IMR-90 (cell line): ENCODE measurements around the gene GMNN.
"Not testable (repeated sequence)": the region's sequence is repeated elsewhere in the genome, so short reads cannot be mapped to it uniquely, and the experiment has no call there.

ENCODE experiments used
- BHLHE40 ChIP-seq: fragments of 150-350 bp; IDR thresholded peaks from 2 replicates; pipeline ENCODE4 v1.6.1; 2016; ENCODE audit warnings: mild to moderate bottlenecking, low read depth, low read length
- CEBPB ChIP-seq: IDR thresholded peaks from 2 replicates; pipeline ENCODE4 v1.6.1; 2012; ENCODE audit warnings: low read depth, low read length, improper control_type of control experiment
- CHD1 ChIP-seq: IDR thresholded peaks from 2 replicates; pipeline ENCODE4 v1.6.1; 2012; ENCODE audit warnings: low read depth, low read length, improper control_type of control experiment
- FOS ChIP-seq: fragments of 150-350 bp; IDR thresholded peaks from 2 replicates; pipeline ENCODE4 v1.6.1; 2016; ENCODE audit warnings: low read depth, low read length
- MXI1 ChIP-seq: IDR thresholded peaks from 2 replicates; pipeline ENCODE4 v1.6.1; 2012; ENCODE audit warnings: low read depth, mild to moderate bottlenecking, low read length, moderate library complexity, borderline replicate concordance
- NFE2L2 ChIP-seq: fragments of 150-350 bp; IDR thresholded peaks from 2 replicates; pipeline ENCODE4 v1.6.1; 2016; ENCODE audit warnings: low read depth, mild to moderate bottlenecking, low read length
- POLR2A ChIP-seq: IDR thresholded peaks from 2 replicates; pipeline ENCODE4 v1.6.1; 2012; ENCODE audit warnings: mild to moderate bottlenecking, low read depth, low read length
- RAD21 ChIP-seq: IDR thresholded peaks from 2 replicates; pipeline ENCODE4 v1.6.1; 2012; ENCODE audit warnings: low read length, improper control_type of control experiment
- RFX5 ChIP-seq: IDR thresholded peaks from 2 replicates; pipeline ENCODE4 v1.8.0; 2012; ENCODE audit warnings: low read depth, mild to moderate bottlenecking, low read length, moderate library complexity
- SMC3 ChIP-seq: fragments of 150-350 bp; IDR thresholded peaks from 2 replicates; pipeline ENCODE4 v1.6.1; 2016; ENCODE audit warnings: low read depth, mild to moderate bottlenecking, antibody characterized with exemption, low read length, moderate library complexity
- TF ChIP-seq, protein P1 (sequence below): conservative IDR thresholded peaks from 2 replicates; pipeline ENCODE4 v1.5.1; 2012; ENCODE audit warnings: mild to moderate bottlenecking, low read depth, low read length, improper control_type of control experiment
- TF ChIP-seq, protein P2 (sequence below): fragments of 150-350 bp; IDR thresholded peaks from 2 replicates; pipeline ENCODE4 v1.6.1; 2017; ENCODE audit warnings: mild to moderate bottlenecking, antibody characterized with exemption, low read length, low read depth

DNA sequence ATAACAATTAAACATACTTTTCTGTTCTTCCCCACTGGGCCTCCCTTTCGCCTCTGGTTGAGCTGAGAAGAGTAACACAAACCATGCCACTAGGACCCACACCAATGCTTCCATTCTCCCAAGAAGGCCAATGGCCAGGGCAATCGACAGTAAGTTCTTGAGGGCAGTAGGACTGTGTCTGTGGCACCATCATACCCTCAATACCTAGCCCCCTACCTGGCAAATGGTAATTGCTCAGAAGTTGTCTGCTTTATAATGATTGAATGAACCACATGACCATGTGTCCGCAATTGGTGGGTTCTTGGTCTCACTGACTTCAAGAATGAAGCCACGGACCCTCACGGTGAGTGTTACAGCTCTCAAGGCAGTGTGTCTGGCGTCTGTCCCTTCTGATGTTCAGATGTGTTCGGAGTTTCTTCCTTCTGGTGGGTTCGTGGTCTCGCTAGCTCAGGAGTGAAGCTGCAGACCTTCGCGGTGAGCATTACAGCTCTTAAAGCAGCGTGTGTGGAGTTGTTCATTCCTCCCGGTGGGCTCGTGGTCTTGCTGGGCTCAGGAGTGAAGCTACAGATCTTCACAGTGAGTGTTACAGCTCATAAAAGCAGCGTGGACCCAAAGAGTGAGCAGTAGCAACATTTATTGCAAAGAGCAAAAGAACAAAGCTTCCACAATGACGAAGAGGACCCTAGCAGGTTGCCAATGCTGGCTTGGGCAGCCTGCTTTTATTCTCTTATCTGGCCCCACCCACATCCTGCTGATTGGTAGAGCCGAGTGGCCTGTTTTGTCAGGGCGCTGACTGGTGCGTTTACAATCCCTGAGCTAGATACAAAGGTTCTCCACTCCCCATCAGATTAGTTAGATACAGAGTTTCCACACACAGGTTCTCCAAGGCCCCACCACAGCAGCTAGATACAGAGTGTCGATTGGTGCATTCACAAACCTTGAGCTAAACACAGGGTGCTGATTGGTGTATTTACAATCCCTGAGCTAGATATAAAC is 9.6 kb upstream of the GMNN start:
- TF ChIP-seq, protein P1, sequence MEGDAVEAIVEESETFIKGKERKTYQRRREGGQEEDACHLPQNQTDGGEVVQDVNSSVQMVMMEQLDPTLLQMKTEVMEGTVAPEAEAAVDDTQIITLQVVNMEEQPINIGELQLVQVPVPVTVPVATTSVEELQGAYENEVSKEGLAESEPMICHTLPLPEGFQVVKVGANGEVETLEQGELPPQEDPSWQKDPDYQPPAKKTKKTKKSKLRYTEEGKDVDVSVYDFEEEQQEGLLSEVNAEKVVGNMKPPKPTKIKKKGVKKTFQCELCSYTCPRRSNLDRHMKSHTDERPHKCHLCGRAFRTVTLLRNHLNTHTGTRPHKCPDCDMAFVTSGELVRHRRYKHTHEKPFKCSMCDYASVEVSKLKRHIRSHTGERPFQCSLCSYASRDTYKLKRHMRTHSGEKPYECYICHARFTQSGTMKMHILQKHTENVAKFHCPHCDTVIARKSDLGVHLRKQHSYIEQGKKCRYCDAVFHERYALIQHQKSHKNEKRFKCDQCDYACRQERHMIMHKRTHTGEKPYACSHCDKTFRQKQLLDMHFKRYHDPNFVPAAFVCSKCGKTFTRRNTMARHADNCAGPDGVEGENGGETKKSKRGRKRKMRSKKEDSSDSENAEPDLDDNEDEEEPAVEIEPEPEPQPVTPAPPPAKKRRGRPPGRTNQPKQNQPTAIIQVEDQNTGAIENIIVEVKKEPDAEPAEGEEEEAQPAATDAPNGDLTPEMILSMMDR, result not testable (repeated sequence)
- TF ChIP-seq POLR2A, CEBPB, SMC3, RFX5, MXI1, BHLHE40, RAD21, CHD1, NFE2L2, FOS: not testable (repeated sequence)
- TF ChIP-seq, protein P2, sequence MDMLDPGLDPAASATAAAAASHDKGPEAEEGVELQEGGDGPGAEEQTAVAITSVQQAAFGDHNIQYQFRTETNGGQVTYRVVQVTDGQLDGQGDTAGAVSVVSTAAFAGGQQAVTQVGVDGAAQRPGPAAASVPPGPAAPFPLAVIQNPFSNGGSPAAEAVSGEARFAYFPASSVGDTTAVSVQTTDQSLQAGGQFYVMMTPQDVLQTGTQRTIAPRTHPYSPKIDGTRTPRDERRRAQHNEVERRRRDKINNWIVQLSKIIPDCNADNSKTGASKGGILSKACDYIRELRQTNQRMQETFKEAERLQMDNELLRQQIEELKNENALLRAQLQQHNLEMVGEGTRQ, result not testable (repeated sequence)
